ENCODE data around the gene RAB29.
"Not testable (repeated sequence)": the region's sequence is repeated elsewhere in the genome, so short reads cannot be mapped to it uniquely, and the experiment has no call there.

Gene RAB29

GRCh38 chr1:205763980-205764379 is 11.3 kb downstream of the RAB29 start:
- DNase-seq (ENCODE audit: low read depth): no peak

GRCh38 chr1:205760606-205761005 is 14.7 kb downstream of the RAB29 start:
- DNase-seq (ENCODE audit: low read depth): no peak

DNA sequence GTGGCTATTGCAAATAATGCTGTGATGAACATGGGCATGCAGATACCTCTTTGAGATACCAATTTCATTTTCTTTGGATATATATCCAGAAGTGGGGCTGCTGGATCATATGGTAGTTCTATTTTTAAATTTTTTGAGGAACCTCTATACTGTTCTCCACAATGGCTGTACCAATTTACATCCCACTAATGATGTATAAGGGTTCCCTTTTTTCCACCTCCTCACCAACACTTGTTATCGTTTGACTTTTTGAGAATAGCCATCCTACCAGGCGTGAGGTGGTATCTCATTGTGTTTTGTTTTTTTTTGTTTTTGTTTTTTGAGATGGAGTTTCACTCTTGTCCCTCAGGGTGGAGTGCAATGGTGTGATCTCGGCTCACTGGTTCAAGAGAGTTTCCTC is 18.7 kb downstream of the RAB29 start:
- no peak for DNase-seq (ENCODE audit: low read depth)

GRCh38 chr1:205754857-205755256 is 20.4 kb downstream of the RAB29 start:
- no peak for DNase-seq (ENCODE audit: low read depth)

DNA sequence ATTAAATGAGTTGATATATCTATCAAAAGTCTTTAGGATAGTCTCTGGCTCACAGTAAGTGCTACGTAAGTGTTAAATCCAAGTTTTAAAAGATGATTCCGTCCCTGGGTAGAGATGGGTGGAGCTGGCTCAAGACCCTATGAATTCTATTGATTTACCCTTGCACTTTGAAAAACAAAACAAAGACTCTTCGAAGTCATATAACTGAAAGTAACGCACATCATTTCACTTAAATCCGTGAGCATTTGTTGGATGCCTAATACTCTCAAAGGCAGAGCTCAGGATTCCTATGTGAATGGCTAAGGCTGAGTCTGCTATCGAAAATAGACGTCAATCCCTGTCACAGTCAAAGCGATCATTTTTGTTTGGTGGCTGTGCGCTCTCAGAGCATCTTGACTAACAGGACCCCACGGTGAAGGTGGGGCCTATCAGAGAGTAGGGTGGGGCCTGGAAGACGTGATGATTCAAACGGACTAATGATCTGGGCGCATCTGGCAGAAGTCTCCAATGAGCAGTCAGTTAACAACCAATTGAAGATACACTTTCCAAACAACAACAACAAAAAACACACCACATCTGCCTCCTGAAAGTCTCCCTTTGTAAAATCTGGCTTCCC is 24.1 kb downstream of the RAB29 start:
- DNase-seq (ENCODE audit: low read depth): no peak

- DNase-seq (ENCODE audit: low read depth): peak; percentile 94
Observed at GRCh38 chr1:205750138-205751035, 24.9 kb downstream of the RAB29 start, which contains the start of gene NUCKS1. TSS of gene NUCKS1 (minus strand) at chr1:205750182. CDS start at chr1:205749973, 209 bp downstream.

DNA sequence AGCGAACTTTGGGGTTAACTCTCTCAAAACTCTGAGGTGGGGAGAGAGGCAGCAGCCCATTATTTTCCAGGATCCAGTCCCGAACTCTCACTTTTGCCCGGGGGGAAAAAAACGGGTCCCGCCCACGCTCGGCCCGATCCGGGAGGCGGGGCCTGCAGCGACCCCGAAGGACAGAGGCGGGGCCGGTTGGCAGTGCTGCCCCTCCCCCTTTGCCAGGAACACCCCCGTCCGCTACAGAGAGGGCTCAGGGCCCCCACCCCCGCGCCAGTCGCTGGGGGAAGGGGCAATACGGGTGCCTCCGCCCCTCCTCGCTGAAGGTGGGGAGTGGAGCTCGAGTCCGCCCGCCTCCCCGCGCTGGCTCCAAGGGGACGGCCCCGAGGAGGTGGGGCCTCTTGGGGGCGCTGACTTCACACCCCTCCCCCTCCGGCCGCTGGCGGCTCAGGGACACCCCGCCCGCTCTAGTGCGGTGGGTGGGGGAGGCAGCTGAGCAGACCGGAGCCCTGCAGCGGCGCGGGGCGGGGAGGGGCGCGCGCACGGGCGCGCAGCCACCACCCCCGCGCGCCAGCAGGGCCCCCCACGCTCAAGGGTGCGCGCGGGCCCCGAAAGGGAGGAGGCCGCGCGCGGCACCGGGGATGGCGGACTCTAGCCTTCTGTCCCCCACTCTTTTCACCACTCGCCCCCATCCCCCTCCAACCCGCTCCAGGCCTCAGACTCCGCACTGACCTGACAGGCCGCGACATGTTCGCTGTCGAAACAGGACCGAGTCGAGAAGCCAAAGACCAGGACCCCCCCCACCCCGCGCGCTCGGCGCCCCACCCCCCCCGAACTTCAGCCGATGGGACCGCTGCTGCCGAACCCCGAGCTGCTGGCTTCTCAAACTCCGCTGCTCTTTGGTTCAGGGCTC is 25.8 kb downstream of the RAB29 start:
- peak; percentile 90 for DNase-seq (ENCODE audit: low read depth)

- DNase-seq (ENCODE audit: low read depth): no peak
Observed at GRCh38 chr1:205748403-205749233, 26.7 kb downstream of the RAB29 start.

- DNase-seq (ENCODE audit: low read depth): no peak
Observed at GRCh38 chr1:205746757-205747412, 28.4 kb downstream of the RAB29 start.

- DNase-seq (ENCODE audit: low read depth): no peak
Observed at GRCh38 chr1:205744403-205744802, 30.9 kb downstream of the RAB29 start.

GRCh38 chr1:205743977-205744376 is 31.3 kb downstream of the RAB29 start:
- no peak for DNase-seq (ENCODE audit: low read depth)

GRCh38 chr1:205741681-205742080 is 33.6 kb downstream of the RAB29 start:
- DNase-seq (ENCODE audit: low read depth): no peak

DNA sequence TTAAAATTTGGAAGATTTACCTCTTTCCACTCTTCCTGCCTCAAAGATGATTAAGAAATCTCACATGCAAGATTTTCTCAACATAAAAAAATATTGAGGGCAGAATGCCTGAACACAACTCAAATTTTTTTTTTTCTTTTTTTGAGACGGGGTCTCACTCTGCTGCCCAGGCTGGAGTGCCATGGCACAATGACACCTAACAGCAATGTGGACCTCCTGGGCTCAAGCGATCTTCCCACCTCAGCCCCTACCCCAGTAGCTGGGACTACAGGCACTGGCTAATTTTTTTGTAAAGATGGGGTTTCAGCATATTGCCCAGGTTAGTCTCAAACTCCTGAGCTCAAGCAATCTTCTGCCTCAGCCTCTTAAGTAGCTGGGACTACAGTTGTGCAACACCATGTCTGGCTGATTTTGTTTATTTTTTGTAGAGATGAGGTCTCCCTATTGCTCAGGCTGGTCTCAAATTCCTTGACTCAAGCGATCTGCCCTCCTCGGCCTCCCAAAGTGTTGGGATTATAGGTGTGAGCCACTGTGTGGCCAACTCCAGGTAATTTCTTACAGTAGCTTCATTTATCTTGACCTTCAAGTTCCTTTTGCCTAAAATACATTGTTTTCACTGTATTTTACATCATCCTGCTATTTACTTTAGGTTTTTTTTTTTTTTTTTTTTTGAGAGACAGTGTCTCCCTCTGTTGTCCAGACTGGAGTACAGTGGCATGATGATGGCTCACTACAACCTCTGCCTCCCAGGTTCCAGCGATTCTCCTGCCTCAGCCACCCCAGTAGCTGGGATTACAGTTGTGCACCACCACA is 35.7 kb downstream of the RAB29 start:
- DNase-seq (ENCODE audit: low read depth): no peak

- no peak for DNase-seq (ENCODE audit: low read depth)
Observed at GRCh38 chr1:205735218-205735617, 40.1 kb downstream of the RAB29 start.

- no peak for DNase-seq (ENCODE audit: low read depth)
Observed at GRCh38 chr1:205733438-205734175, 41.7 kb downstream of the RAB29 start.

DNA sequence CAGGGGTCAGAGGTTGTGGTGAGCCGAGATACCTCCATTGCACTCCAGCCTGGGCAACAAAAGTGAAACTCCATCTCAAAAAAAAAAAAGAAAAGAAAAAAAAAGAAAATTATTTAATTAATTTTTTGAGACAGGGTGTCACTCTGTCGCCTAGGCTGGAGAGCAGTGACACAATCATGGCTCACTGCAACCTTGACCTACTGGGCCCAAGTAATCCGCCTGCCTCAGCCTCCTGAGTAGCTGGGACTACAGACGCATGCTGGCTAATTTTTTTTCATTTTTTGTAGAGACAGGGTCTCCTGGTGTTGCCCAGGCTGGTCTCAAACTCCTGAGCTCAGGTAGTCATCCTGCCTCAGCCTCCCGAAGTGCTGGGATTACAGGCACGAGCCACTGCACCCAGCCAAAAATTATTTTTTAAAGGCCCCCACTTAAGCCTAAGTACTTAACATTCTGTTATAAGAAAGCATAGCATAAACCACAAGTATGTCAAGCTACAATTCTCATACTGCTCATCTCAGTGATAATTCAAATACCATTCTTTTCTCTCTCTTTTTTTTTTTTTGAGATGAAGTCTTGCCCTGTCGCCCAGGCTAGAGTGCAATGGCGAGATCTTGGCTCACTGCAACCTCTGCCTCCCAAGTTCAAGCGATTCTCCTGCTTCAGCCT is 45.2 kb downstream of the RAB29 start:
- no peak for DNase-seq (ENCODE audit: low read depth)

- no peak for DNase-seq (ENCODE audit: low read depth)
Observed at GRCh38 chr1:205726619-205727125, 48.6 kb downstream of the RAB29 start.

DNA sequence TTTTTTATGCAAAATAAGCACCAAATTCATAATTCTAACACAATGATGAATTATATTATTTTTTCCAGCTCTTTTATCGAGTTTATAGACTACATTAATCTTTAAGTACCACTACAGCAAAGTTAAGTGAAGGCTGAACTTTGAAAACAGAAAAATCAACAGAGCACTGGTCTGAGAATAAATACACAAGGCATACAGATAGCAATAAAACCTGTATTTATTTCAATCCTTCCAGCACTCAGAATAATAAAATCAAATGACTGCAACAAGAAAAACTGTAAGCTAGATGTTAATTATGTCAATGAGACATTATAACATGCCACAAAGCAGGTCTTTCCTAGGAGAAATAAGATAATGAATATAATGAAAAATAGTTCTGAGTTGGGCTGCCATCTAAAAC is 49.8 kb downstream of the RAB29 start:
- DNase-seq (ENCODE audit: low read depth): no peak

- DNase-seq (ENCODE audit: low read depth): not testable (repeated sequence)
Observed at GRCh38 chr1:205720740-205721139, 54.5 kb downstream of the RAB29 start.

Measured in stimulated activated CD8-positive, alpha-beta memory T cell treated with anti-CD3 and anti-CD28 coated beads, Interleukin-12 subunit alpha, Interleukin-12 subunit beta, amount 100 ng/mL, for 1 hour (primary cell).